ENCODE measurements around the gene LSM12. TPM values are rescaled to one million over a fixed set of nuclear protein-coding genes. Genes with fewer than 3 reads are reported as not detected.

Gene LSM12
- polyA plus RNA-seq, 1 of the 3 experiments (the other 2 are of a cell fraction) = 26.6 TPM

DNA sequence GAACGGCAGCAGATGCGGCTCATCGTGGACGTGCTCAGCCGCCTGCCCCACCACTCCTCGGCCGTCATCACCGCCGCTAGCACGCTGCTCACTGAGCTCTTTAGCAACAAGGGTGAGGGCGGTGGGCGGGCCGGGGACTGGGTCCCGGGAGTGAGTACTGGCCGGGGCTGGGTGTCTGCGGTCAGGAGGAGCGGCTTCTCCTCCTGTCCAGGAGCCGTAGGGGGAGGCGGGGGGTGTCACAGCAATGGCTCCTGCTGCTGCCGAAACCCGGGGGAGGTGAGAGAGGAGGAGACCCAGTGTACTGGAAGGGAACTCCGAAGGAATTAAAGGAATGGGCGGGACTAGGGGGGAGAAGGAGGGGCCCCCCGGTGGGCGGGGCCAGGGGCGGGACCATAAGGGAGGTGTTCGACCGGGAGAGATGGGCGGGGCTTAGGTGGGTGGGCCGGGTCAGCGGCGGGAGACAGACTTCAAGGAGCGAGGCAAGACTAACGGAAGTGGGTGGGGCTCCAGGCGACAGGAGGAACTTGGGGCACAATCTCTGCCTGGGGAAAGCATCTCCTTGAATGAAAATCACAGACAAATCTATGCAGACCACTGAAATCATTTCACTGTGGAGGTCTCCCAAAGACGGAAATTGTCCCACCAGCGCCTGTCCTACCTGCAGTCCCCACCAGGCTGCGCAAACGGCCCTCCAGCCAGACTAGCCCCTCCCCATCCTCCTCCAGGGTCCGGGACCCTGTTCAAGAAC is 59.7 kb downstream of the LSM12 start:
- no peaks in the 10 kb centered on the region for H4K20me1 ChIP-seq (ENCODE audit: insufficient read depth)
- H3K9ac ChIP-seq = peak overlapping the region; percentile 78
- peak overlapping the region; percentile 57 to 62; a peak in 3 of 4 replicates for H3K27ac ChIP-seq (ENCODE audit: low read depth in 2 of 2, low read length in 1 of 2)
- no peaks in the 10 kb centered on the region for H3K9me3 ChIP-seq
- peaks cover 0 to 9% of the 10 kb centered on the region in 2 experiments for H3K36me3 ChIP-seq (replicated peaks in 1 of 2; ENCODE audit: control insufficient read depth in 1 of 2, insufficient read depth in 2 of 2, low read length in 1 of 2)
- H2AFZ ChIP-seq (ENCODE audit: low read depth) = peak overlapping the region; percentile 88
- ChIA-PET POLR2A (interaction anchor here (1.0 kb wide), 1 partner anchor 100 kb away, joined by 4 read pairs; no protein-coding TSS in a partner anchor), CTCF (interaction anchor here (0.6 to 31.1 kb wide), 22 partner anchors 10 to 344 kb away, joined by 3 to 638 read pairs (median 4); partner anchors contain the start of genes HDAC5, LSM12, MPP2 and PPY)
- peaks cover 8 to 47% of the 10 kb centered on the region in 2 experiments; a peak in 2 of 4 replicates for H3K4me1 ChIP-seq (ENCODE audit: control insufficient read depth in 1 of 2, insufficient read depth in 2 of 2, low read depth in 1 of 2, low read length in 1 of 2)
- 2% methylated on average over 32 of the region's 40 CpGs for WGBS (ENCODE audit: low lambda C conversion rate)
- H3K9me2 ChIP-seq = no peaks in the 10 kb centered on the region
- H3K79me2 ChIP-seq (ENCODE audit: insufficient read depth) = peaks cover 24% of the 10 kb centered on the region; the same call in 1 of the 2 replicates
- DNase-seq = peak; percentile 98
- H3K27me3 ChIP-seq (ENCODE audit: insufficient read depth) = no peaks in the 10 kb centered on the region
- peaks cover 9% of the 10 kb centered on the region for H3F3A ChIP-seq (replicated peaks; ENCODE audit: insufficient read depth)
- peak overlapping the region; percentile 80 to 90 for H3K4me3 ChIP-seq (ENCODE audit: low read depth in 2 of 2, low read length in 1 of 2)
- peak overlapping the region; percentile 90 for H3K4me2 ChIP-seq
- peak; percentile 48 for TF ChIP-seq POLR2AphosphoS5 (IDR thresholded peaks at IDR 0.05; ENCODE audit: low read depth, low read length)
- no peak for TF ChIP-seq REST (IDR thresholded peaks at IDR 0.05; ENCODE audit: low read depth, low read length)
- TF ChIP-seq RXRA (IDR thresholded peaks at IDR 0.05; ENCODE audit: borderline replicate concordance, low read depth) = no peak
- no peak for TF ChIP-seq GATA2 (CRISPR knock-in tag; IDR thresholded peaks at IDR 0.05)
- no peak for TF ChIP-seq EP300 (IDR thresholded peaks at IDR 0.05; ENCODE audit: borderline replicate concordance in 1 of 2, low read depth in 1 of 2, low read length in 1 of 2)
- TF ChIP-seq MAX (IDR thresholded peaks at IDR 0.05; ENCODE audit: low read depth) = peak; percentile 77
- TF ChIP-seq YY1 (IDR thresholded peaks at IDR 0.05; ENCODE audit: low read depth) = no peak
- no peak for TF ChIP-seq JUND (IDR thresholded peaks at IDR 0.05)
- no peak for TF ChIP-seq ELF1 (IDR thresholded peaks at IDR 0.05)
- TF ChIP-seq RAD21 (IDR thresholded peaks at IDR 0.05; ENCODE audit: low read length) = peak; percentile 63
- TF ChIP-seq RCOR1 (IDR thresholded peaks at IDR 0.05; ENCODE audit: low read length) = no peak
- peak; percentile 63 for TF ChIP-seq SMC3 (IDR thresholded peaks at IDR 0.05; ENCODE audit: low read depth, low read length)
- no peak for TF ChIP-seq TEAD4 (IDR thresholded peaks at IDR 0.05; ENCODE audit: borderline replicate concordance, insufficient read depth)
- no peak for TF ChIP-seq USF1 (IDR thresholded peaks at IDR 0.05; ENCODE audit: borderline replicate concordance, low read depth)
- no peak for TF ChIP-seq FOSL2 (IDR thresholded peaks at IDR 0.05; ENCODE audit: borderline replicate concordance, low read depth)
- 0 out of 2 replicates have a peak, but pooled peaks have one; percentile 30 for TF ChIP-seq MXI1 (IDR thresholded peaks at IDR 0.05; ENCODE audit: low read depth, low read length)
- TF ChIP-seq CHD2 (IDR thresholded peaks at IDR 0.05; ENCODE audit: low read length, partially characterized antibody) = no peak
- TF ChIP-seq, protein P1, sequence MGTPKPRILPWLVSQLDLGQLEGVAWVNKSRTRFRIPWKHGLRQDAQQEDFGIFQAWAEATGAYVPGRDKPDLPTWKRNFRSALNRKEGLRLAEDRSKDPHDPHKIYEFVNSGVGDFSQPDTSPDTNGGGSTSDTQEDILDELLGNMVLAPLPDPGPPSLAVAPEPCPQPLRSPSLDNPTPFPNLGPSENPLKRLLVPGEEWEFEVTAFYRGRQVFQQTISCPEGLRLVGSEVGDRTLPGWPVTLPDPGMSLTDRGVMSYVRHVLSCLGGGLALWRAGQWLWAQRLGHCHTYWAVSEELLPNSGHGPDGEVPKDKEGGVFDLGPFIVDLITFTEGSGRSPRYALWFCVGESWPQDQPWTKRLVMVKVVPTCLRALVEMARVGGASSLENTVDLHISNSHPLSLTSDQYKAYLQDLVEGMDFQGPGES (IDR thresholded peaks at IDR 0.05; ENCODE audit: low read depth, low read length) = no peak
- TF ChIP-seq FOXJ3 (CRISPR knock-in tag; IDR thresholded peaks at IDR 0.05) = no peak
- no peak for TF ChIP-seq USF2 (IDR thresholded peaks at IDR 0.05; ENCODE audit: borderline replicate concordance, low read depth, low read length)
- no peak for TF ChIP-seq SIN3A (IDR thresholded peaks at IDR 0.05; ENCODE audit: borderline replicate concordance, low read depth, low read length)
- TF ChIP-seq, protein P2, sequence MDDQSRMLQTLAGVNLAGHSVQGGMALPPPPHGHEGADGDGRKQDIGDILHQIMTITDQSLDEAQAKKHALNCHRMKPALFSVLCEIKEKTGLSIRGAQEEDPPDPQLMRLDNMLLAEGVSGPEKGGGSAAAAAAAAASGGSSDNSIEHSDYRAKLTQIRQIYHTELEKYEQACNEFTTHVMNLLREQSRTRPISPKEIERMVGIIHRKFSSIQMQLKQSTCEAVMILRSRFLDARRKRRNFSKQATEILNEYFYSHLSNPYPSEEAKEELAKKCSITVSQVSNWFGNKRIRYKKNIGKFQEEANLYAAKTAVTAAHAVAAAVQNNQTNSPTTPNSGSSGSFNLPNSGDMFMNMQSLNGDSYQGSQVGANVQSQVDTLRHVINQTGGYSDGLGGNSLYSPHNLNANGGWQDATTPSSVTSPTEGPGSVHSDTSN (IDR thresholded peaks at IDR 0.05) = no peak
- TF ChIP-seq MEF2A (IDR thresholded peaks at IDR 0.05; ENCODE audit: borderline replicate concordance, low read depth) = no peak
- no peak for TF ChIP-seq NFIC (IDR thresholded peaks at IDR 0.05; ENCODE audit: borderline replicate concordance)
